ENCODE measurements around the gene NEUROD1.

The NEUROD1 gene

GRCh38 chr2:181677912-181678586 lies 2.3 kb downstream of the NEUROD1 start:
- H3K27ac ChIP-seq = no peak overlapping the region
- TF ChIP-seq CTCF (conservative IDR thresholded peaks at IDR 0.05) = no peak

GRCh38 chr2:181675254-181675653 lies 5.1 kb downstream of the NEUROD1 start:
- H3K27ac ChIP-seq = no peak overlapping the region
- no peak for TF ChIP-seq CTCF (conservative IDR thresholded peaks at IDR 0.05)

- no peak overlapping the region for H3K27ac ChIP-seq
- no peak for TF ChIP-seq CTCF (conservative IDR thresholded peaks at IDR 0.05)
These were observed 5.9 kb downstream of the NEUROD1 start for GRCh38 chr2:181674461-181674860.

GRCh38 chr2:181673173-181673572 lies 7.1 kb downstream of the NEUROD1 start:
- no peak for TF ChIP-seq CTCF (conservative IDR thresholded peaks at IDR 0.05)
- H3K27ac ChIP-seq = no peak overlapping the region

- no peak for TF ChIP-seq CTCF (conservative IDR thresholded peaks at IDR 0.05)
- no peak overlapping the region for H3K27ac ChIP-seq
These were observed 7.9 kb downstream of the NEUROD1 start for GRCh38 chr2:181672255-181673008.

- no peak overlapping the region for H3K27ac ChIP-seq
- no peak for TF ChIP-seq CTCF (conservative IDR thresholded peaks at IDR 0.05)
These were observed 9.7 kb downstream of the NEUROD1 start for GRCh38 chr2:181670632-181671031.

GRCh38 chr2:181667234-181667633 lies 13.1 kb downstream of the NEUROD1 start:
- no peak for TF ChIP-seq CTCF (conservative IDR thresholded peaks at IDR 0.05)

More at GRCh38 chr2:181667234-181667633, 13.1 kb downstream of the NEUROD1 start:
- no peak overlapping the region for H3K27ac ChIP-seq
